Stimulated activated CD4-positive, alpha-beta T cell treated with anti-CD3 and anti-CD28 coated beads, Interleukin-4, amount 100 ng/mL, for 24 hours (primary cell): Measurements from ENCODE around the gene HCFC2.
"Not testable (repeated sequence)": the region's sequence is repeated elsewhere in the genome, so short reads cannot be mapped to it uniquely, and the experiment has no call there.

Experiments used
- DNase-seq: peaks from one replicate; pipeline ENCODE4 v3.0.0-alpha.2; 2020

Gene HCFC2

GRCh38 chr12:104064031-104064841, at the start of gene HCFC2:
Gene HCFC2, plus strand, starts transcription at chr12:104064531. Its CDS starts 30 bp downstream, at chr12:104064561.
- peak; percentile 91 for DNase-seq

GRCh38 chr12:104021862-104022261, 42.5 kb upstream of the HCFC2 start:
- not testable (repeated sequence) for DNase-seq

GRCh38 chr12:104022786-104023185, 41.5 kb upstream of the HCFC2 start:
- no peak for DNase-seq

GRCh38 chr12:104023710-104024109, 40.6 kb upstream of the HCFC2 start:
- DNase-seq: no peak

GRCh38 chr12:104024348-104024747, 40.0 kb upstream of the HCFC2 start:
- DNase-seq: no peak

- no peak for DNase-seq
These were observed 38.6 kb upstream of the HCFC2 start for GRCh38 chr12:104025771-104026170.

GRCh38 chr12:104026841-104027599, 37.3 kb upstream of the HCFC2 start:
- DNase-seq: no peak

- not testable (repeated sequence) for DNase-seq
These were observed 33.7 kb upstream of the HCFC2 start for GRCh38 chr12:104030596-104030995.

- not testable (repeated sequence) for DNase-seq
These were observed 28.2 kb upstream of the HCFC2 start for GRCh38 chr12:104036143-104036542.

- not testable (repeated sequence) for DNase-seq
These were observed 24.6 kb upstream of the HCFC2 start for GRCh38 chr12:104039769-104040168.

GRCh38 chr12:104042580-104042979, 21.8 kb upstream of the HCFC2 start:
- DNase-seq: no peak

- no peak for DNase-seq
These were observed 20.2 kb upstream of the HCFC2 start for GRCh38 chr12:104044158-104044557.

GRCh38 chr12:104046306-104046705, 18.0 kb upstream of the HCFC2 start:
- no peak for DNase-seq

- no peak for DNase-seq
These were observed 16.2 kb upstream of the HCFC2 start for GRCh38 chr12:104048162-104048561.

- no peak for DNase-seq
These were observed 15.5 kb upstream of the HCFC2 start for GRCh38 chr12:104048811-104049210.

GRCh38 chr12:104049278-104049902, 14.9 kb upstream of the HCFC2 start:
- no peak for DNase-seq

GRCh38 chr12:104049903-104050356, 14.4 kb upstream of the HCFC2 start, which contains the start of gene GLT8D2:
Gene GLT8D2, minus strand, starts transcription at chr12:104050187. Its CDS starts 30,539 bp downstream, at chr12:104019648.
- no peak for DNase-seq

- DNase-seq: no peak
These were observed 13.9 kb upstream of the HCFC2 start for GRCh38 chr12:104050436-104050835.

- no peak for DNase-seq
These were observed 9.5 kb upstream of the HCFC2 start for GRCh38 chr12:104054681-104055346.

GRCh38 chr12:104055686-104056388, 8.5 kb upstream of the HCFC2 start:
- no peak for DNase-seq

- no peak for DNase-seq
These were observed 7.8 kb upstream of the HCFC2 start for GRCh38 chr12:104056419-104056972.

GRCh38 chr12:104057771-104058197, 6.5 kb upstream of the HCFC2 start:
- no peak for DNase-seq
